Kidney epithelial cell (primary cell): ENCODE results near the gene SEMA4D. TPM values are rescaled to one million over a fixed set of nuclear protein-coding genes. Genes with fewer than 3 reads are reported as not detected.

Experiments
- DNase-seq: peaks from one replicate; pipeline ENCODE4 v3.0.0-alpha.2; 2010; ENCODE audit warnings: low read depth
- H3K27me3 ChIP-seq: 2 replicates; pipeline ENCODE4 v1.6.0; 2011; ENCODE audit warnings: low read length; ENCODE audit not compliant: control insufficient read depth, insufficient read depth
- H3K36me3 ChIP-seq: 2 replicates; pipeline ENCODE4 v1.5.1; 2011; ENCODE audit warnings: low read length; ENCODE audit not compliant: control insufficient read depth, insufficient read depth
- H3K4me3 ChIP-seq: 2 replicates; pipeline ENCODE4 v1.5.1; 2011; ENCODE audit warnings: low read depth, mild to moderate bottlenecking, control low read depth, low read length
- total RNA-seq: library from RNA; depleted of rRNA; stranded (reverse); fragments of >200 nt; gene quantifications from 2 replicates; pipeline ENCODE4 v1.2.3, GENCODE V29; 2015
- TF ChIP-seq, protein P1 (sequence below): IDR thresholded peaks from 2 replicates; pipeline ENCODE4 v1.5.1; 2011; ENCODE audit warnings: mild to moderate bottlenecking, moderate library complexity, low read length, control low read depth, inconsistent platforms; ENCODE audit not compliant: insufficient read depth, poor library complexity, severe bottlenecking

The SEMA4D gene
- total RNA-seq, 1 donor from 2014 or later = 30.7 TPM

DNA sequence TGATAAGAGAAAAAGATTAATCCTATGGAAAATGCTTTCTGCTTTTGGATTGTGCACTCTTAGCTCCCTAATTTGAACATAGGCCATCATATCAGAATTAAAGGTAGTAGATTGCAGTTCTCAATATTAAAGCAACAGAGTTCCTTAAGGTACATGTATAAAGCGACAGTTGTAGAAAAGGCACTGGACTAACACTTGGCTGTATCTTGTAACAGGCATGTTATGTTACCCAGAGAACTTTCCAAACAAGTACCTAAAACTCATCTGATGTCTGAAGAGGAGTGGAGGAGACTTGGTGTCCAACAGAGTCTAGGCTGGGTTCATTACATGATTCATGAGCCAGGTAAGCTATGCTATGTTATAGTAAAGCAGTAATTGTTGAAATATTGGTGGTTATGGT, 183.0 kb downstream of the SEMA4D start:
- no peaks in the 10 kb centered on the region for H3K36me3 ChIP-seq
- no peaks in the 10 kb centered on the region for H3K27me3 ChIP-seq
- TF ChIP-seq, protein P1, sequence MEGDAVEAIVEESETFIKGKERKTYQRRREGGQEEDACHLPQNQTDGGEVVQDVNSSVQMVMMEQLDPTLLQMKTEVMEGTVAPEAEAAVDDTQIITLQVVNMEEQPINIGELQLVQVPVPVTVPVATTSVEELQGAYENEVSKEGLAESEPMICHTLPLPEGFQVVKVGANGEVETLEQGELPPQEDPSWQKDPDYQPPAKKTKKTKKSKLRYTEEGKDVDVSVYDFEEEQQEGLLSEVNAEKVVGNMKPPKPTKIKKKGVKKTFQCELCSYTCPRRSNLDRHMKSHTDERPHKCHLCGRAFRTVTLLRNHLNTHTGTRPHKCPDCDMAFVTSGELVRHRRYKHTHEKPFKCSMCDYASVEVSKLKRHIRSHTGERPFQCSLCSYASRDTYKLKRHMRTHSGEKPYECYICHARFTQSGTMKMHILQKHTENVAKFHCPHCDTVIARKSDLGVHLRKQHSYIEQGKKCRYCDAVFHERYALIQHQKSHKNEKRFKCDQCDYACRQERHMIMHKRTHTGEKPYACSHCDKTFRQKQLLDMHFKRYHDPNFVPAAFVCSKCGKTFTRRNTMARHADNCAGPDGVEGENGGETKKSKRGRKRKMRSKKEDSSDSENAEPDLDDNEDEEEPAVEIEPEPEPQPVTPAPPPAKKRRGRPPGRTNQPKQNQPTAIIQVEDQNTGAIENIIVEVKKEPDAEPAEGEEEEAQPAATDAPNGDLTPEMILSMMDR = no peak
- DNase-seq = no peak
- H3K4me3 ChIP-seq = no peak overlapping the region

DNA sequence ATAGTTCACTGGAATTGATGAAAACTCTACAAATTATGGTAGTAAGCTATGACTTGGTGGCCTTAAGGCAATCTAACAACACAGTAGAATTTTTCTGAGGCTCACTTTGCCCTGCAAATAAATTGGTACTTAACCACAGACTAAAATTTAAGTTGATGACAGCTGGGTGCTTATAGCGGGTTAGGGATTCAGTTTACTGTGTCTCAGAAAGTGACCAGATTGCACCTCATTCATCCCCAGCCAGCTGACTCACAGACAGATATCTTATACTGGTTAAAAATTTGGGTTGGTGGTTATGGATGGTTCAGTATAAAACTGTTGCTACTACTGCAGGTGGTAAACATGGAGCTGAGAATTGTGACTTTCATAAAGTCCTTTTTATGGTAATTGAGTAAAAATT, 184.1 kb downstream of the SEMA4D start:
- peak overlapping the region; percentile 97 for H3K4me3 ChIP-seq
- no peak for DNase-seq
- TF ChIP-seq, protein P1 = no peak

DNA sequence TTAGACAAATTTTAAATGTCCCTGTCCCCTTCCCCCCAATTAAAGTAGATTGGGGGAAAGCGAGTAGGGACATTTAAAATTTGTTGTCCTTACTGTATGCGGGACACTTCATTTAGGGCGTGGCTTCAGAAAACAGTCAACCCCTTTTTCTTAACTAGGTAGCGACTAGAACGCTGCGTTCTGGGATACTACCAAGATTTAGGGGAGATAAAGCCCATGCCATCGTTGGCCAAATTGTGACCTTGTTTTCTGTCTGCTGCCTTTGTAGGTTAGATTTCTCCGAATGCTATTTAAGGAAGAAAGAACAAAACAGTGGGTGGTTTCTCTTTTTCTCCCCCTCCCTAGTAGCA, 185.7 kb downstream of the SEMA4D start:
- Histone ChIP-seq H3K27me3 (no peaks in the 10 kb centered on the region), H3K36me3 (no peaks in the 10 kb centered on the region), H3K4me3 (peak overlapping the region; percentile 97)
- DNase-seq = no peak
- TF ChIP-seq, protein P1 = no peak

More for the DNA sequence above, 184.1 kb downstream of the SEMA4D start:
- Histone ChIP-seq H3K27me3 (no peaks in the 10 kb centered on the region), H3K36me3 (no peaks in the 10 kb centered on the region)

DNA sequence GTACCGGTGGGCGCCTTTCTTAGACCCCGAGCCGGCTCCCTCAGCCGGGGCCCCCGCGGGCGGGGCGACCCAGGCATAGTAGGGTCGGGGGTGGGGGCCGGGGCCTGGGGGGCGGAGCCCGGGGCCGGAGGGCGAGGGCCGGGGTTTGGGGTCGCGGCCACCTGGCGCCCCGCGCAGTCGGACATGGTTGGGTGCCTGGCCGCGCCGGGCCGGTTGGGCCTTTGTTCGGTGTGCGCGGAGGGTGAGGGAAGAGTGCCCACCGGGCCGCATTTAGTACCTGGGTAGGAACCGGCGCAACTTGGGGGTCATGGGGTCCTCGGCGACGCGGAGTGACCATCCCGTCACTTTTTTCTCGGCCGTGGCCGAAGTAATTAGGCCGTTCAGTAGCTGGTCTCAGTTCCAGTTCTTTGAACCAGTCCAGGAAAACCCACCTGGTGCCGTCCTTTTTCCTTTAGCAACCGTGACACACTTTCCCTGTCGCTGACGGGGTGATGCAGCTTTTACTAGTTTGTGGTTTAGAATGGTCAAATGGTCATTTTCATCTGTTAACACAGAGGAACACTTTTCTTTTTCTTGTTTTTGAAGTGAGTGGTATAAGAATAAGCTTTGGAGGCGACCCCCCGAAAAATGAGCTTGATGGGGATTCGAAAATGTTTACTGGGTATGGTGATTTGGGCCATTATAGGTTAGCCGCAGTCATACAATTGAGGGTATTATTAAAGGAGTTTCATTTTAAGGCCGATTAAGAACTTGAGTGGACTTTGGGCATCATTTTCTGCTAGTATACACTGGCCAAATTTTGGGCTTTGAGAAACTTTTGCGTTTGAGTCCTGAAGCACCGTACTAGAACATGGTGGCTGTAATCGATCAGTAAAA, 186.3 kb downstream of the SEMA4D start:
- no peaks in the 10 kb centered on the region for H3K27me3 ChIP-seq
- TF ChIP-seq, protein P1 = no peak
- H3K4me3 ChIP-seq = peak overlapping the region; percentile 97
- no peak for DNase-seq
- H3K36me3 ChIP-seq = no peaks in the 10 kb centered on the region

Other genes with a start within 250 kb of the SEMA4D start
- gene CKS2, start 186.9 kb downstream of the SEMA4D start, total RNA-seq = 57.7 and 113 TPM in 2 replicates
- gene SECISBP2, start 179.6 kb downstream of the SEMA4D start, total RNA-seq = 47.3 and 47.6 TPM in 2 replicates
- gene GADD45G, start 106.9 kb upstream of the SEMA4D start, total RNA-seq = 0.41 and 2.2 TPM in 2 replicates